AG09309 (cell line): ENCODE results near the gene SLC41A3.
"Not testable (repeated sequence)": the region's sequence is repeated elsewhere in the genome, so short reads cannot be mapped to it uniquely, and the experiment has no call there.

Source experiments
- DNase-seq: peaks from one replicate; pipeline ENCODE4 v3.0.0-alpha.2; 2010; ENCODE audit warnings: low read depth
- H3K4me3 ChIP-seq: 2 replicates; pipeline ENCODE4 v1.5.1; 2011; ENCODE audit warnings: mild to moderate bottlenecking, low read depth, low read length, moderate library complexity; ENCODE audit not compliant: control insufficient read depth
- CTCF ChIP-seq: IDR thresholded peaks from 2 replicates; pipeline ENCODE4 v1.5.1; 2011; ENCODE audit warnings: mild to moderate bottlenecking, low read depth, low read length, inconsistent platforms; ENCODE audit not compliant: insufficient read depth, control insufficient read depth; ENCODE audit errors: missing control alignments

SLC41A3 gene

GRCh38 chr3:126097801-126098200 lies 13.9 kb upstream of the SLC41A3 start:
- DNase-seq, result no peak
- TF ChIP-seq CTCF, result no peak
- no peak overlapping the region for H3K4me3 ChIP-seq

GRCh38 chr3:126096274-126096673 lies 12.3 kb upstream of the SLC41A3 start:
- DNase-seq, H3K4me3 ChIP-seq: not testable (repeated sequence)

GRCh38 chr3:126092128-126092527 lies 8.2 kb upstream of the SLC41A3 start:
- not testable (repeated sequence) for H3K4me3 ChIP-seq, DNase-seq

- no peak for DNase-seq
- TF ChIP-seq CTCF, result no peak
- no peak overlapping the region for H3K4me3 ChIP-seq
Measured at GRCh38 chr3:126087552-126088175, 3.7 kb upstream of the SLC41A3 start.

- no peak for DNase-seq
- no peak overlapping the region for H3K4me3 ChIP-seq
- TF ChIP-seq CTCF, result no peak
Measured at GRCh38 chr3:126085841-126086240, 1.9 kb upstream of the SLC41A3 start.

GRCh38 chr3:126085276-126085675 lies 1.4 kb upstream of the SLC41A3 start:
- DNase-seq, result no peak
- TF ChIP-seq CTCF, result no peak
- H3K4me3 ChIP-seq, result no peak overlapping the region

GRCh38 chr3:126084768-126085180 lies 850 bp upstream of the SLC41A3 start:
- DNase-seq, result no peak
- no peak for TF ChIP-seq CTCF
- H3K4me3 ChIP-seq, result no peak overlapping the region

GRCh38 chr3:126083511-126083912 lies 412 bp downstream of the SLC41A3 start:
- DNase-seq, result no peak
- no peak for TF ChIP-seq CTCF
- peak overlapping the region; percentile 66 for H3K4me3 ChIP-seq
